ENCODE results near the gene SARDH. TPM values are rescaled to one million over a fixed set of nuclear protein-coding genes. Genes with fewer than 3 reads are reported as not detected.

SARDH gene
- total and polyA plus RNA-seq, 2 of the 13 experiments (the other 11 are each of a cell fraction or from before 2014, with no cell fraction given), result 11.6 to 34.9 TPM

DNA sequence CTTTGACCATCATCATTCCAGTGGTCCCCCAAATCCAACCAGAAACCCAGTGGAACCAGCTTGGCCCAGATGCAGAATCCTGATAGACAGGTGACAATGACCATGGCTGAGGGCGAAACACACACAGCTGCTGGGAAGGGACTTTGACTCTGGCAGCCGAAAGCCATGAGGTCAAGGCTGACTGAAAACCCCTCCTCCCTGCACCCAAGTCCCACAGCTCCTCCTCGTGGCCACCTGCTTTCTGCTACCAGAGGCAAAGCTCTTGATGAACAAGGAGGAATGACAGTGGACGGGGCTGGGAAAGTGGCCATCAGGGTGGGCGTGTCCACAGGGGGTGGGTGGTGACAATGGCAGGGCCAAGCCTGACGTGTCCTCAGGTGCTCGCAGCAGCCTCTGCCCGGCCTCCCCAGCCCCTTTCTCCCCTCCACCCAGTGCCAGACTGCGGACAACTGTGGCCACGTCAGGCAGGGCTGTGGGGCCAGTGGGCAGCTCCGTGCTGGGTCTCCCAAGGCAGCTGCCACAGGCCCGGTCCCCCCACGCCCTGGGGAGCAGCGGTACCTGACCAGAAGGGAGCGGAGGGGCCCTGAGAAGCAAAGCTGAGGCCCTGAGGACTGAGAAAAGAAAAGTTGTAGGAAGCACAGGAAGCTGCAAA is 30.8 kb upstream of the SARDH start (continued):
- TF ChIP-seq, protein P1, sequence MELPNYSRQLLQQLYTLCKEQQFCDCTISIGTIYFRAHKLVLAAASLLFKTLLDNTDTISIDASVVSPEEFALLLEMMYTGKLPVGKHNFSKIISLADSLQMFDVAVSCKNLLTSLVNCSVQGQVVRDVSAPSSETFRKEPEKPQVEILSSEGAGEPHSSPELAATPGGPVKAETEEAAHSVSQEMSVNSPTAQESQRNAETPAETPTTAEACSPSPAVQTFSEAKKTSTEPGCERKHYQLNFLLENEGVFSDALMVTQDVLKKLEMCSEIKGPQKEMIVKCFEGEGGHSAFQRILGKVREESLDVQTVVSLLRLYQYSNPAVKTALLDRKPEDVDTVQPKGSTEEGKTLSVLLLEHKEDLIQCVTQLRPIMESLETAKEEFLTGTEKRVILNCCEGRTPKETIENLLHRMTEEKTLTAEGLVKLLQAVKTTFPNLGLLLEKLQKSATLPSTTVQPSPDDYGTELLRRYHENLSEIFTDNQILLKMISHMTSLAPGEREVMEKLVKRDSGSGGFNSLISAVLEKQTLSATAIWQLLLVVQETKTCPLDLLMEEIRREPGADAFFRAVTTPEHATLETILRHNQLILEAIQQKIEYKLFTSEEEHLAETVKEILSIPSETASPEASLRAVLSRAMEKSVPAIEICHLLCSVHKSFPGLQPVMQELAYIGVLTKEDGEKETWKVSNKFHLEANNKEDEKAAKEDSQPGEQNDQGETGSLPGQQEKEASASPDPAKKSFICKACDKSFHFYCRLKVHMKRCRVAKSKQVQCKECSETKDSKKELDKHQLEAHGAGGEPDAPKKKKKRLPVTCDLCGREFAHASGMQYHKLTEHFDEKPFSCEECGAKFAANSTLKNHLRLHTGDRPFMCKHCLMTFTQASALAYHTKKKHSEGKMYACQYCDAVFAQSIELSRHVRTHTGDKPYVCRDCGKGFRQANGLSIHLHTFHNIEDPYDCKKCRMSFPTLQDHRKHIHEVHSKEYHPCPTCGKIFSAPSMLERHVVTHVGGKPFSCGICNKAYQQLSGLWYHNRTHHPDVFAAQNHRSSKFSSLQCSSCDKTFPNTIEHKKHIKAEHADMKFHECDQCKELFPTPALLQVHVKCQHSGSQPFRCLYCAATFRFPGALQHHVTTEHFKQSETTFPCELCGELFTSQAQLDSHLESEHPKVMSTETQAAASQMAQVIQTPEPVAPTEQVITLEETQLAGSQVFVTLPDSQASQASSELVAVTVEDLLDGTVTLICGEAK (IDR thresholded peaks at IDR 0.05), result no peak
- TF ChIP-seq, protein P1 (CRISPR knock-in tag; IDR thresholded peaks at IDR 0.05), result no peak
- peak; percentile 89 for TF ChIP-seq MED1 (CRISPR knock-in tag; IDR thresholded peaks at IDR 0.05)
- no peak; the same call in 1 of the 2 replicates for TF ChIP-seq MXD3 (CRISPR knock-in tag; IDR thresholded peaks at IDR 0.05)
- no peak for TF ChIP-seq ZNF839 (CRISPR knock-in tag; IDR thresholded peaks at IDR 0.05; ENCODE audit: borderline replicate concordance)
- TF ChIP-seq GTF3A (CRISPR knock-in tag; conservative IDR thresholded peaks at IDR 0.05), result 0 out of 2 replicates have a peak, but pooled peaks have one; percentile 77
- no peak for TF ChIP-seq AHR (CRISPR knock-in tag; IDR thresholded peaks at IDR 0.05)
- peak; percentile 95 for TF ChIP-seq SALL1 (CRISPR knock-in tag; IDR thresholded peaks at IDR 0.05)
- TF ChIP-seq NR2F6 (IDR thresholded peaks at IDR 0.05), result peak; percentile 99
- peak; percentile 100 for TF ChIP-seq NR2F6 (CRISPR knock-in tag; IDR thresholded peaks at IDR 0.05)
- TF ChIP-seq DBP (CRISPR knock-in tag; IDR thresholded peaks at IDR 0.05; ENCODE audit: not compliant biosample characterization), result no peak
- TF ChIP-seq SUZ12 (IDR thresholded peaks at IDR 0.05; ENCODE audit: low read depth, low read length), result no peak
- no peak for TF ChIP-seq PCBP2 (optimal IDR thresholded peaks at IDR 0.05; ENCODE audit: low read depth, low read length, poor library complexity, severe bottlenecking)
- TF ChIP-seq, protein P2, sequence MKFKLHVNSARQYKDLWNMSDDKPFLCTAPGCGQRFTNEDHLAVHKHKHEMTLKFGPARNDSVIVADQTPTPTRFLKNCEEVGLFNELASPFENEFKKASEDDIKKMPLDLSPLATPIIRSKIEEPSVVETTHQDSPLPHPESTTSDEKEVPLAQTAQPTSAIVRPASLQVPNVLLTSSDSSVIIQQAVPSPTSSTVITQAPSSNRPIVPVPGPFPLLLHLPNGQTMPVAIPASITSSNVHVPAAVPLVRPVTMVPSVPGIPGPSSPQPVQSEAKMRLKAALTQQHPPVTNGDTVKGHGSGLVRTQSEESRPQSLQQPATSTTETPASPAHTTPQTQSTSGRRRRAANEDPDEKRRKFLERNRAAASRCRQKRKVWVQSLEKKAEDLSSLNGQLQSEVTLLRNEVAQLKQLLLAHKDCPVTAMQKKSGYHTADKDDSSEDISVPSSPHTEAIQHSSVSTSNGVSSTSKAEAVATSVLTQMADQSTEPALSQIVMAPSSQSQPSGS (CRISPR knock-in tag; IDR thresholded peaks at IDR 0.05), result peak; percentile 74; the same call in 1 of the 2 replicates
- TF ChIP-seq ZNF580 (CRISPR knock-in tag; IDR thresholded peaks at IDR 0.05; ENCODE audit: borderline replicate concordance, low read depth), result peak; percentile 52; the same call in 1 of the 2 replicates
- TF ChIP-seq ISL2 (CRISPR knock-in tag; IDR thresholded peaks at IDR 0.05), result peak; percentile 77
- 0 out of 2 replicates have a peak, but pooled peaks have one; percentile 55 for TF ChIP-seq KDM4B (CRISPR knock-in tag; IDR thresholded peaks at IDR 0.05)
